ENCODE measurements around the gene TTC22. TPM values are rescaled to one million over a fixed set of nuclear protein-coding genes. Genes with fewer than 3 reads are reported as not detected.

TTC22 gene
- total RNA-seq, 1 donor from 2014 or later: 2.4 TPM

- TF ChIP-seq CTCF (IDR thresholded peaks at IDR 0.05; ENCODE audit: unreplicated experiment): no peak
- no peaks in the 10 kb centered on the region for H3K4me1 Mint-ChIP-seq (ENCODE audit: low read depth)
- H3K36me3 Mint-ChIP-seq (ENCODE audit: insufficient read depth): no peaks in the 10 kb centered on the region
- H3K27ac Mint-ChIP-seq: no peak overlapping the region
- no peaks in the 10 kb centered on the region for H3K9me3 Mint-ChIP-seq (ENCODE audit: low read depth)
- peak overlapping the region; percentile 56 for H3K4me3 Mint-ChIP-seq (ENCODE audit: low read depth)
- H3K27me3 Mint-ChIP-seq: peaks cover 26% of the 10 kb centered on the region
- no peak for DNase-seq (ENCODE audit: low spot score, unreplicated experiment)
Observed at GRCh38 chr1:54800041-54800898, 853 bp downstream of the TTC22 start.

GRCh38 chr1:54798769-54799641, 2.1 kb downstream of the TTC22 start:
- no peak for DNase-seq (ENCODE audit: low spot score, unreplicated experiment)
- H3K4me3 Mint-ChIP-seq (ENCODE audit: low read depth): no peak overlapping the region
- no peaks in the 10 kb centered on the region for H3K9me3 Mint-ChIP-seq (ENCODE audit: low read depth)
- H3K27me3 Mint-ChIP-seq: peaks cover 26% of the 10 kb centered on the region
- no peak for TF ChIP-seq CTCF (IDR thresholded peaks at IDR 0.05; ENCODE audit: unreplicated experiment)
- H3K27ac Mint-ChIP-seq: no peak overlapping the region
- H3K4me1 Mint-ChIP-seq (ENCODE audit: low read depth): peaks cover 5% of the 10 kb centered on the region
- H3K36me3 Mint-ChIP-seq (ENCODE audit: insufficient read depth): no peaks in the 10 kb centered on the region

GRCh38 chr1:54798206-54798605, 2.9 kb downstream of the TTC22 start:
- Mint-ChIP-seq H3K27ac (no peak overlapping the region), H3K36me3 (ENCODE audit: insufficient read depth) (no peaks in the 10 kb centered on the region)
- no peak for TF ChIP-seq CTCF (IDR thresholded peaks at IDR 0.05; ENCODE audit: unreplicated experiment)

GRCh38 chr1:54796902-54797301, 4.2 kb downstream of the TTC22 start:
- Mint-ChIP-seq H3K4me3 (ENCODE audit: low read depth) (no peak overlapping the region), H3K27me3 (peaks cover 20% of the 10 kb centered on the region), H3K4me1 (ENCODE audit: low read depth) (peaks cover 5% of the 10 kb centered on the region), H3K27ac (no peak overlapping the region), H3K9me3 (ENCODE audit: low read depth) (peaks cover 3% of the 10 kb centered on the region), H3K36me3 (ENCODE audit: insufficient read depth) (no peaks in the 10 kb centered on the region)
- no peak for TF ChIP-seq CTCF (IDR thresholded peaks at IDR 0.05; ENCODE audit: unreplicated experiment)
- DNase-seq (ENCODE audit: low spot score, unreplicated experiment): no peak

More at GRCh38 chr1:54798206-54798605, 2.9 kb downstream of the TTC22 start:
- Mint-ChIP-seq H3K4me3 (ENCODE audit: low read depth) (no peak overlapping the region), H3K4me1 (ENCODE audit: low read depth) (peaks cover 5% of the 10 kb centered on the region), H3K27me3 (peaks cover 26% of the 10 kb centered on the region), H3K9me3 (ENCODE audit: low read depth) (no peaks in the 10 kb centered on the region)
- no peak for DNase-seq (ENCODE audit: low spot score, unreplicated experiment)

- Mint-ChIP-seq H3K4me1 (ENCODE audit: low read depth) (peaks cover 5% of the 10 kb centered on the region), H3K4me3 (ENCODE audit: low read depth) (no peak overlapping the region), H3K9me3 (ENCODE audit: low read depth) (peaks cover 3% of the 10 kb centered on the region), H3K27ac (no peak overlapping the region), H3K27me3 (peaks cover 16% of the 10 kb centered on the region), H3K36me3 (ENCODE audit: insufficient read depth) (no peaks in the 10 kb centered on the region)
- TF ChIP-seq CTCF (IDR thresholded peaks at IDR 0.05; ENCODE audit: unreplicated experiment): no peak
- DNase-seq (ENCODE audit: low spot score, unreplicated experiment): no peak
Observed at GRCh38 chr1:54795841-54796468, 5.2 kb downstream of the TTC22 start.

All from progenitor cell of endocrine pancreas (in vitro differentiated cells).